ENCODE measurements around the gene BRPF1. TPM values are rescaled to one million over a fixed set of nuclear protein-coding genes. Genes with fewer than 3 reads are reported as not detected.

BRPF1 gene
- total RNA-seq, 1 donor from 2014 or later = 12.1 TPM

GRCh38 chr3:9687514-9687913 lies 44.0 kb upstream of the BRPF1 start:
- H3K36me3 Mint-ChIP-seq = peaks cover 17% of the 10 kb centered on the region
- H2AFZ ChIP-seq (replicated peaks) = no peak overlapping the region
- H3K4me1 Mint-ChIP-seq = no peaks in the 10 kb centered on the region
- no peaks in the 10 kb centered on the region for H3K9me3 Mint-ChIP-seq
- no peak overlapping the region for H3K4me2 ChIP-seq
- peaks cover 5% of the 10 kb centered on the region for H4K20me1 ChIP-seq (ENCODE audit: low read depth)
- H3K9me3 ChIP-seq (ENCODE audit: low read depth) = no peaks in the 10 kb centered on the region
- no peak overlapping the region for H3K27ac ChIP-seq
- no peak for DNase-seq (ENCODE audit: low spot score)
- no peaks in the 10 kb centered on the region for H3K27me3 ChIP-seq
- H3K27me3 Mint-ChIP-seq (ENCODE audit: insufficient read depth, low read depth) = peaks cover 2% of the 10 kb centered on the region
- H3K9ac ChIP-seq = no peak overlapping the region
- H3F3A ChIP-seq (ENCODE audit: low read depth) = no peaks in the 10 kb centered on the region
- H3K79me2 ChIP-seq (ENCODE audit: low read depth) = no peaks in the 10 kb centered on the region
- no peak for TF ChIP-seq EZH2phosphoT487 (IDR thresholded peaks at IDR 0.05)
- no peak for TF ChIP-seq CTCF (IDR thresholded peaks at IDR 0.05)
- TF ChIP-seq EZH2 (IDR thresholded peaks at IDR 0.05) = no peak
- no peak overlapping the region for H3K27ac Mint-ChIP-seq
- H3K4me1 ChIP-seq = no peaks in the 10 kb centered on the region
- H3K4me3 Mint-ChIP-seq = no peak overlapping the region
- H3K36me3 ChIP-seq = no peaks in the 10 kb centered on the region
- no peak overlapping the region for H3K4me3 ChIP-seq

GRCh38 chr3:9688961-9689360 lies 42.6 kb upstream of the BRPF1 start:
- H3K27me3 ChIP-seq = no peaks in the 10 kb centered on the region
- no peak overlapping the region for H3K4me3 Mint-ChIP-seq
- no peaks in the 10 kb centered on the region for H3K36me3 ChIP-seq
- H3K4me3 ChIP-seq = no peak overlapping the region
- no peaks in the 10 kb centered on the region for H3K79me2 ChIP-seq (ENCODE audit: low read depth)
- no peaks in the 10 kb centered on the region for H3K4me1 Mint-ChIP-seq
- DNase-seq (ENCODE audit: low spot score) = no peak
- H3K9ac ChIP-seq = no peak overlapping the region
- peaks cover under 1% of the 10 kb centered on the region for H3F3A ChIP-seq (ENCODE audit: low read depth)
- no peak overlapping the region for H2AFZ ChIP-seq (replicated peaks)
- no peaks in the 10 kb centered on the region for H3K4me1 ChIP-seq
- peaks cover 17% of the 10 kb centered on the region for H3K36me3 Mint-ChIP-seq
- H3K9me3 ChIP-seq (ENCODE audit: low read depth) = no peaks in the 10 kb centered on the region
- H3K27ac ChIP-seq = no peak overlapping the region
- TF ChIP-seq EZH2phosphoT487 (IDR thresholded peaks at IDR 0.05) (no peak), CTCF (IDR thresholded peaks at IDR 0.05) (no peak)
- no peak overlapping the region for H3K27ac Mint-ChIP-seq
- peaks cover 6% of the 10 kb centered on the region for H4K20me1 ChIP-seq (ENCODE audit: low read depth)
- no peaks in the 10 kb centered on the region for H3K9me3 Mint-ChIP-seq
- H3K4me2 ChIP-seq = no peak overlapping the region
- peaks cover 2% of the 10 kb centered on the region for H3K27me3 Mint-ChIP-seq (ENCODE audit: insufficient read depth, low read depth)

- no peaks in the 10 kb centered on the region for H3K36me3 ChIP-seq
- H3K4me3 Mint-ChIP-seq = no peak overlapping the region
- H3K4me3 ChIP-seq = no peak overlapping the region
- DNase-seq (ENCODE audit: low spot score) = no peak
- H4K20me1 ChIP-seq (ENCODE audit: low read depth) = peaks cover 14% of the 10 kb centered on the region
- H3K27ac Mint-ChIP-seq = no peak overlapping the region
- H3K9ac ChIP-seq = no peak overlapping the region
- H3K27me3 Mint-ChIP-seq (ENCODE audit: insufficient read depth, low read depth) = peaks cover 2% of the 10 kb centered on the region
- peaks cover 12% of the 10 kb centered on the region for H3K36me3 Mint-ChIP-seq
- H3K9me3 ChIP-seq (ENCODE audit: low read depth) = no peaks in the 10 kb centered on the region
- no peak for TF ChIP-seq CTCF (IDR thresholded peaks at IDR 0.05)
- no peak for TF ChIP-seq EZH2 (IDR thresholded peaks at IDR 0.05)
- TF ChIP-seq EZH2phosphoT487 (IDR thresholded peaks at IDR 0.05) = no peak
- H3K27me3 ChIP-seq = no peaks in the 10 kb centered on the region
- no peaks in the 10 kb centered on the region for H3K9me3 Mint-ChIP-seq
- peaks cover 2% of the 10 kb centered on the region for H3K4me1 ChIP-seq
- H3K4me1 Mint-ChIP-seq = no peaks in the 10 kb centered on the region
- H3K4me2 ChIP-seq = no peak overlapping the region
- no peaks in the 10 kb centered on the region for H3K79me2 ChIP-seq (ENCODE audit: low read depth)
- no peak overlapping the region for H2AFZ ChIP-seq (replicated peaks)
- H3F3A ChIP-seq (ENCODE audit: low read depth) = peaks cover 9% of the 10 kb centered on the region
- H3K27ac ChIP-seq = no peak overlapping the region
These were observed 41.8 kb upstream of the BRPF1 start for GRCh38 chr3:9689757-9690156.
